Stomach smooth muscle (tissue), 2 donors: ENCODE data around the gene KHDRBS2.

ENCODE experiments used
- H3K27ac ChIP-seq: one replicate; pipeline ENCODE4 v1.7.0; 2013; ENCODE audit warnings: mild to moderate bottlenecking, low read length, inconsistent platforms
- H3K27me3 ChIP-seq, 2 donors: one replicate each; pipeline ENCODE4 v1.7.0; 2013; ENCODE audit warnings: low read length in 2 of 2; ENCODE audit not compliant: insufficient read depth in 2 of 2, control insufficient read depth in 1 of 2
- H3K36me3 ChIP-seq, 2 donors: one replicate each; pipeline ENCODE4 v1.7.0; 2013; ENCODE audit warnings: low read length in 2 of 2; ENCODE audit not compliant: control insufficient read depth in 2 of 2, insufficient read depth in 2 of 2
- H3K4me1 ChIP-seq: one replicate; pipeline ENCODE4 v1.7.0; 2013; ENCODE audit warnings: low read length; ENCODE audit not compliant: control insufficient read depth, insufficient read depth
- H3K4me3 ChIP-seq, 2 donors: one replicate each; pipeline ENCODE4 v1.7.0; 2013; ENCODE audit warnings: low read length in 2 of 2
- H3K9ac ChIP-seq, 2 donors: one replicate each; pipeline ENCODE4 v1.7.0; 2013; ENCODE audit warnings: low read length in 2 of 2, mild to moderate bottlenecking in 1 of 2
- H3K9me3 ChIP-seq, 2 donors: one replicate each; pipeline ENCODE4 v1.7.0; 2013; ENCODE audit warnings: low read length in 2 of 2; ENCODE audit not compliant: control insufficient read depth in 2 of 2
- donor health status: healthy.
- donor health status: Pancreatic carcinoma.

Gene KHDRBS2

GRCh38 chr6:61950811-61951210 lies 335.2 kb downstream of the KHDRBS2 start:
- no peak overlapping the region for H3K27ac ChIP-seq
- no peaks in the 10 kb centered on the region for H3K36me3 ChIP-seq
- H3K4me1 ChIP-seq: no peaks in the 10 kb centered on the region
- no peak overlapping the region for H3K9ac ChIP-seq
- H3K9me3 ChIP-seq: no peaks in the 10 kb centered on the region
- H3K27me3 ChIP-seq: no peaks in the 10 kb centered on the region
- no peak overlapping the region for H3K4me3 ChIP-seq

DNA sequence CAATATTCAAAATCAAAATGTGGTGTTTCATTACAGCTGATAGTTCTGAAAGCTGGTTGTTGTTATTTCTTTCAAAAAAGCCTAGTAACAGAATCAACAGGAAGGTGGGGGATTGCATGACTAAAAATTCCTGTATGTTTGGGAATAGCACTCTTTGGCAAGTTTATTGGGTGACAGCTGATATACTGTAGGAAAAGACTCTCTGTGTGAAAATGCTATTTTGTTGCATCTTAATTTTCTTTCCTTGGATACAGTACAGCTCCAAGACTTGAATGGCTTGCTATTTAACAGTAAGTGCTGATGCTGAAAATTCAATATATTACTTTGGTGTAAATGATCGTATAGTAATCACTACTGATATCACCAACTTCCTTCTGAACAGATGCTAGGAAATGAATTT lies 336.1 kb downstream of the KHDRBS2 start:
- H3K9me3 ChIP-seq: no peaks in the 10 kb centered on the region

DNA sequence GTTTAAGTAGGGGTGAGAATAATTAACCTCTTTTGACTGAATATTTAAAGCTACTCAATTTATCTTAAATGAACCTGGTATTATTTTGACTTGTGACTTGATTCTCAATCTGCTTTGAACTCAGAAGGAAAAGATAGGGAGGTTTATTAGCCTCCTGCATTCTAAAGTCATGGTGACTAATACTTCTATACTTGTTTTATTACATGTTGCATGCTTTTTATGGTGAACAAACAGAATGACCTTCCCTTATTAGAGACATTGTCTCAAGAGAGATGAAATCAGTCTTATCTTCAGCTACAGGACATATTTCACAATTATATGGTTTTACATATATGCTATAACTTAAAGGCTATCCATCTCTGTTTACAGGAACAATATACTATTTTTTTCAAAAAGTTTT lies 336.9 kb downstream of the KHDRBS2 start:
- H3K9ac ChIP-seq: no peak overlapping the region
- H3K9me3 ChIP-seq: no peaks in the 10 kb centered on the region
- no peaks in the 10 kb centered on the region for H3K27me3 ChIP-seq
- no peak overlapping the region for H3K27ac ChIP-seq
- no peaks in the 10 kb centered on the region for H3K4me1 ChIP-seq
- no peak overlapping the region for H3K4me3 ChIP-seq
- H3K36me3 ChIP-seq: no peaks in the 10 kb centered on the region

More for the DNA sequence above, 336.1 kb downstream of the KHDRBS2 start:
- H3K27me3 ChIP-seq: no peaks in the 10 kb centered on the region
- H3K36me3 ChIP-seq: no peaks in the 10 kb centered on the region
- H3K4me1 ChIP-seq: no peaks in the 10 kb centered on the region
- no peak overlapping the region for H3K9ac ChIP-seq
- H3K4me3 ChIP-seq: no peak overlapping the region
- no peak overlapping the region for H3K27ac ChIP-seq

DNA sequence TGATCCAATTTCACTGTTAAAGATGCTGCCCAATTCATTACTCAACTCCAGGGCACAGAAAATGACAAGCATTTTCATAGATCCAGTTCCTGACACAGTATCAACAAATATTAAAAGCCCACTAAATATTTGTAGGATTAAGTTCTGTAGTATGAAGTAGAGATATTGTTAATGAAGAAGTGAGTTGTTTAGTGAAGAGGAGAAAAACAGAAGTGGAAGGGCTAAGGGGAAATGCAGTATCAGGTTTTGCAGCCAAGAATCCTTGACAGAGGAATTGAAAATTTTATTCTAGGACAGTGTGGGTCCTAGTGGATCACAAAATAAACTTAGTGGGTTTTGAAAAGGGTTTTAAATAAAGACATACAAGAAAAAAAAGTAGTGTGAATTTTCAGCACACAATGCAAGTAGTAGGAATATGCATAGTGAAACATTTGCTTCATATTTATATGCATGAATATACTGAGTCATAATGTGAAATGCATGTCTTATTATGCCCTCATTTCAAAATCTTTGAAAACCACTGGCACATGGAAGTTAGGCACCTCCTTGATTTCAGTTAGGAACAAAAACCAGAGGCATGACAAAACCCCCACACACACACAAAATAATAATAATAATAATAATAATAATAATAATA lies 338.6 kb downstream of the KHDRBS2 start:
- Histone ChIP-seq H3K9ac (no peak overlapping the region), H3K4me1 (no peaks in the 10 kb centered on the region), H3K27me3 (no peaks in the 10 kb centered on the region), H3K9me3 (no peaks in the 10 kb centered on the region), H3K27ac (no peak overlapping the region), H3K36me3 (no peaks in the 10 kb centered on the region), H3K4me3 (no peak overlapping the region)

DNA sequence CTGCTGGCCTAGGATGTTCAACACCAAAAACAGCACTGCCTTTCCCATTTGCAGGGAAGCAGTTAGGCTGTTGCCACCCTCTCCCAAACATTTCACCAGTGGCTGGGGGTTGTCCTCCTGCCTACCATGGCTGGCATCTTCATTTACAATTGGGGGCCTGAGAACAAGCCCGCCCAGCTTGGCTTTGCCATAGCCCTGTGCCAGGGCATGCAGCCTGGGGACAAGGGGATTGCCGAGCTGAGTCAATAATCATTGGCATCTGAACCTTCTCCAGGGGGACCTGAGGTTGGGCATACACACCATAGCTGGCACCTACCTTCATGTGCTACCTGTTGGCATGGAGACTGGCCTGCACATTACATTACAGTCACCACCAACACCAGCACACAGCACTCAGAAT lies 345.1 kb downstream of the KHDRBS2 start:
- Histone ChIP-seq H3K9me3 (no peaks in the 10 kb centered on the region), H3K9ac (no peak overlapping the region), H3K27ac (no peak overlapping the region), H3K4me3 (no peak overlapping the region), H3K4me1 (no peaks in the 10 kb centered on the region), H3K36me3 (no peaks in the 10 kb centered on the region), H3K27me3 (no peaks in the 10 kb centered on the region)

DNA sequence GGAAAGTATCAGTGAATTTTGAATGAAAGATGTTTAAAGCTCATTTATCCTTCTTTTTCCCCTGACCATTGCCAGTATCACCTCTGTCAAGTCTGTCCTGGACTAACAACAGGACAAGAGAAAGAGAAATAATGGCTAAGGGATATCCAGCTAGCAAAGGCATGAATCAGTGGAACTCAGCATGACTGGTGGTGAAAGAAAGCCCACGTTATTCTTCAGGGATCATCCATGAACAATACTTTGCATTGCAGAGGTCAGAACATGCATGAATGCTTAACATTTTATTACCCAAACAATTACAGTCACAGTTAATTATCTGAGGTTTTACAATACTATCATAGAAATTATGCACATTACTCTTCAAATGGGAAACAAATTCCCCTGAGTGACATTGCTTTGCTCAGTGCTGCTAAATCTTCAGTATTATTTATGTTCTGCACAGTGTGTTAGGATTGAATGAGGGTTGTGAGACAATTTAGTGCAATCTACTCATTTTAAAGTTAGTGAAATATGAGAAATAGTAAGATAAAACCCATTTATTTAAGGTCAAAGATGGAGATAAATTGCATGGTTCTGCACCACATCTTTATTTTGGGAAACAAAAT lies 350.7 kb downstream of the KHDRBS2 start:
- Histone ChIP-seq H3K9me3 (no peaks in the 10 kb centered on the region), H3K36me3 (no peaks in the 10 kb centered on the region), H3K27me3 (no peaks in the 10 kb centered on the region), H3K27ac (no peak overlapping the region), H3K4me3 (no peak overlapping the region), H3K9ac (no peak overlapping the region), H3K4me1 (no peaks in the 10 kb centered on the region)

GRCh38 chr6:61909486-61909885 lies 376.5 kb downstream of the KHDRBS2 start:
- Histone ChIP-seq H3K36me3 (no peaks in the 10 kb centered on the region), H3K27ac (no peak overlapping the region)

GRCh38 chr6:61901748-61902147 lies 384.3 kb downstream of the KHDRBS2 start:
- Histone ChIP-seq H3K27ac (no peak overlapping the region), H3K4me3 (no peak overlapping the region), H3K9me3 (no peaks in the 10 kb centered on the region), H3K4me1 (no peaks in the 10 kb centered on the region), H3K9ac (no peak overlapping the region), H3K36me3 (no peaks in the 10 kb centered on the region), H3K27me3 (no peaks in the 10 kb centered on the region)

More at GRCh38 chr6:61909486-61909885, 376.5 kb downstream of the KHDRBS2 start:
- no peak overlapping the region for H3K9ac ChIP-seq
- H3K4me3 ChIP-seq: no peak overlapping the region
- no peaks in the 10 kb centered on the region for H3K4me1 ChIP-seq
- H3K27me3 ChIP-seq: no peaks in the 10 kb centered on the region
- no peaks in the 10 kb centered on the region for H3K9me3 ChIP-seq

- Histone ChIP-seq H3K4me1 (no peaks in the 10 kb centered on the region), H3K27me3 (no peaks in the 10 kb centered on the region), H3K36me3 (no peaks in the 10 kb centered on the region), H3K27ac (no peak overlapping the region), H3K4me3 (no peak overlapping the region), H3K9ac (no peak overlapping the region), H3K9me3 (no peaks in the 10 kb centered on the region)
Measured at GRCh38 chr6:61894536-61894935, 391.5 kb downstream of the KHDRBS2 start.

- Histone ChIP-seq H3K27me3 (no peaks in the 10 kb centered on the region), H3K4me3 (no peak overlapping the region), H3K4me1 (no peaks in the 10 kb centered on the region)
Measured at GRCh38 chr6:61887423-61887822, 398.6 kb downstream of the KHDRBS2 start.

DNA sequence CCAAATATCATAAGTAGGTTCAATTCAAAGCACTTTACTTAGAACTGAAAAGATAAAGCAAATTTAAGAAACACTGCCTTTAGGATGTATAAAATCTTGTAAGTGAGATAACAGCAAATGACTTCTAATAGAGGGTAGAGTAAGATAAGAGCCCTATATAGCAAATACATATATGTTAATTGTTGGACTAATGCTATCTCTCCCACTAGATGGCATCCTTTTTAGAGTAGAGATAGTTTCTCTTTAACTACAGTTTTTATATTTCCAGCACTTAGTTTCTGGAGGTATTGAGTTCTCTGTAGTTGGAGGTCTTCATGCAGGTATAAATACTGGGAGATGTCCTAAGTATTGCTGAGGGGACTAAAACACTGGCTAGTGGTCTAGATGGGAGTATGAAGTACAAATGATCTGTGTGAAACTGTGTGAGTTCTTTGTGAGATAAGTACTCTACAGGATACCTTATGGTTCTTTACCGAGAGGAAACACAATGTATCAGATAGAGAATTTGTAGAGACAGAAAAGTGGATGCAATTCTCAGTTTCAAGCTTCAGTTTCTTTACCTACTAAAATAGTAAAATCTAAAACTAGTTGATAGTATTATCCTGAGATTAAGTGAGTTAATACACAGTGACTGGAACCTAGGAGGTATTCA lies 399.3 kb downstream of the KHDRBS2 start:
- H3K27me3 ChIP-seq: no peaks in the 10 kb centered on the region
- H3K27ac ChIP-seq: no peak overlapping the region
- H3K36me3 ChIP-seq: no peaks in the 10 kb centered on the region
- H3K9ac ChIP-seq: no peak overlapping the region
- H3K9me3 ChIP-seq: no peaks in the 10 kb centered on the region
- H3K4me1 ChIP-seq: no peaks in the 10 kb centered on the region
- H3K4me3 ChIP-seq: no peak overlapping the region

More at GRCh38 chr6:61887423-61887822, 398.6 kb downstream of the KHDRBS2 start:
- no peaks in the 10 kb centered on the region for H3K36me3 ChIP-seq
- no peak overlapping the region for H3K9ac ChIP-seq
- H3K27ac ChIP-seq: no peak overlapping the region
- no peaks in the 10 kb centered on the region for H3K9me3 ChIP-seq
